Mesendoderm (in vitro differentiated cells): Measurements from ENCODE around the gene SPC24.
"Not testable (repeated sequence)": the region's sequence is repeated elsewhere in the genome, so short reads cannot be mapped to it uniquely, and the experiment has no call there.

ENCODE experiments used
- DNase-seq: peaks from one replicate; pipeline ENCODE4 v3.0.0; 2013
- H2AK5ac ChIP-seq: 2 replicates; pipeline ENCODE4 v1.6.1; 2013; ENCODE audit warnings: low read length, inconsistent platforms
- H2BK120ac ChIP-seq: 2 replicates; pipeline ENCODE4 v1.6.1; 2013; ENCODE audit warnings: low read depth, mild to moderate bottlenecking, low read length, moderate library complexity, mixed read lengths
- H2BK15ac ChIP-seq: replicated peaks from 2 replicates; pipeline ENCODE4 v1.6.1; 2013; ENCODE audit warnings: low read depth, mild to moderate bottlenecking, moderate library complexity
- H2BK5ac ChIP-seq: 2 replicates; pipeline ENCODE4 v1.6.1; 2013; ENCODE audit warnings: low read length, inconsistent platforms
- H3K18ac ChIP-seq: 2 replicates; pipeline ENCODE4 v1.6.1; 2013; ENCODE audit warnings: mild to moderate bottlenecking, low read length, mixed read lengths
- H3K23ac ChIP-seq: one replicate; pipeline ENCODE4 v1.6.1; 2013; ENCODE audit warnings: low read length
- H3K27ac ChIP-seq: 2 replicates; pipeline ENCODE4 v1.5.1; 2013; ENCODE audit warnings: low read depth, mild to moderate bottlenecking, inconsistent platforms, low read length, moderate library complexity
- H3K27me3 ChIP-seq: 2 replicates; pipeline ENCODE4 v1.6.1; 2013; ENCODE audit warnings: low read length, control low read depth, mild to moderate bottlenecking, inconsistent platforms; ENCODE audit not compliant: insufficient read depth, poor library complexity
- H3K36me3 ChIP-seq: 2 replicates; pipeline ENCODE4 v1.6.1; 2013; ENCODE audit warnings: low read length, inconsistent platforms; ENCODE audit not compliant: control insufficient read depth, insufficient read depth
- H3K4ac ChIP-seq: one replicate; pipeline ENCODE4 v1.6.1; 2013; ENCODE audit warnings: low read depth, mild to moderate bottlenecking, low read length, moderate library complexity
- H3K4me1 ChIP-seq: 2 replicates; pipeline ENCODE4 v1.6.1; 2013; ENCODE audit warnings: low read depth, low read length, inconsistent platforms; ENCODE audit not compliant: control insufficient read depth
- H3K4me2 ChIP-seq: 2 replicates; pipeline ENCODE4 v1.6.1; 2013; ENCODE audit warnings: low read length
- H3K4me3 ChIP-seq: 2 replicates; pipeline ENCODE4 v1.5.1; 2013; ENCODE audit warnings: mild to moderate bottlenecking, low read length
- H3K56ac ChIP-seq: one replicate; pipeline ENCODE4 v1.6.1; 2013; ENCODE audit warnings: low read length
- H3K79me1 ChIP-seq: 2 replicates; pipeline ENCODE4 v1.6.1; 2013; ENCODE audit warnings: low read length, inconsistent platforms
- H3K79me2 ChIP-seq: 2 replicates; pipeline ENCODE4 v1.6.1; 2013; ENCODE audit warnings: mild to moderate bottlenecking, low read length; ENCODE audit not compliant: control insufficient read depth, insufficient read depth
- H3K9ac ChIP-seq: 2 replicates; pipeline ENCODE4 v1.6.1; 2013; ENCODE audit warnings: low read length, inconsistent platforms
- H4K5ac ChIP-seq: one replicate; pipeline ENCODE4 v1.6.1; 2013; ENCODE audit warnings: low read length
- H4K8ac ChIP-seq: one replicate; pipeline ENCODE4 v1.6.1; 2013; ENCODE audit warnings: low read depth, mild to moderate bottlenecking, control low read depth, low read length, moderate library complexity
- WGBS: extraction: QIAGEN DNeasy Blood & Tissue Kit; methylation state at CpG from one replicate; pipeline ENCODE4 v1.1.7; 2013; ENCODE audit warnings: low lambda C conversion rate, missing lambda C conversion rate; ENCODE audit not compliant: insufficient coverage; ENCODE audit errors: extremely low coverage; 5-methylcytosine and 5-hydroxymethylcytosine counted together

The SPC24 gene

GRCh38 chr19:11141937-11142527, 13.6 kb downstream of the SPC24 start:
- Histone ChIP-seq H3K4me1 (peaks cover 10% of the 10 kb centered on the region), H3K23ac (no peak overlapping the region), H3K9ac (peak overlapping the region; percentile 45), H2BK120ac (no peak overlapping the region), H2BK15ac (no peak overlapping the region), H3K36me3 (peaks cover 7% of the 10 kb centered on the region), H3K4me2 (peak overlapping the region; percentile 18), H2BK5ac (no peak overlapping the region), H3K79me2 (no peaks in the 10 kb centered on the region), H3K27me3 (no peaks in the 10 kb centered on the region), H3K4me3 (no peak overlapping the region), H3K4ac (no peak overlapping the region), H2AK5ac (no peak overlapping the region), H3K56ac (peak overlapping the region; percentile 58), H3K27ac (peak overlapping the region; percentile 76), H4K8ac (no peak overlapping the region), H3K79me1 (no peaks in the 10 kb centered on the region), H3K18ac (peak overlapping the region; percentile 7), H4K5ac (no peak overlapping the region)
- DNase-seq = peak; percentile 55
- no CpG with 5 or more reads among the region's 9 CpGs for WGBS

GRCh38 chr19:11140896-11141295, 14.7 kb downstream of the SPC24 start:
- Histone ChIP-seq H3K56ac (no peak overlapping the region), H2AK5ac (no peak overlapping the region), H3K4me2 (no peak overlapping the region), H2BK5ac (no peak overlapping the region), H3K27ac (no peak overlapping the region), H3K9ac (no peak overlapping the region), H4K5ac (no peak overlapping the region), H3K36me3 (peaks cover 5% of the 10 kb centered on the region), H3K23ac (no peak overlapping the region), H2BK15ac (no peak overlapping the region), H3K4me1 (peaks cover 10% of the 10 kb centered on the region), H3K18ac (no peak overlapping the region), H3K27me3 (no peaks in the 10 kb centered on the region), H2BK120ac (no peak overlapping the region), H3K4me3 (no peak overlapping the region), H3K79me2 (no peaks in the 10 kb centered on the region), H4K8ac (no peak overlapping the region), H3K79me1 (no peaks in the 10 kb centered on the region), H3K4ac (no peak overlapping the region)
- DNase-seq = no peak
- no CpG with 5 or more reads among the region's 9 CpGs for WGBS

- H3K23ac ChIP-seq, H3K27ac ChIP-seq: not testable (repeated sequence)
Observed at GRCh38 chr19:11140023-11140538, 15.5 kb downstream of the SPC24 start.

GRCh38 chr19:11138601-11139300, 16.8 kb downstream of the SPC24 start:
- H3K27ac ChIP-seq = peak overlapping the region; percentile 81
- no peaks in the 10 kb centered on the region for H3K79me2 ChIP-seq
- no peaks in the 10 kb centered on the region for H3K27me3 ChIP-seq
- H2BK15ac ChIP-seq = no peak overlapping the region
- no peak overlapping the region for H2BK120ac ChIP-seq
- H3K56ac ChIP-seq = peak overlapping the region; percentile 79
- H2AK5ac ChIP-seq = no peak overlapping the region
- H4K8ac ChIP-seq = no peak overlapping the region
- peak overlapping the region; percentile 1 for H3K4me2 ChIP-seq
- H3K4me1 ChIP-seq = peaks cover 10% of the 10 kb centered on the region
- H3K18ac ChIP-seq = peak overlapping the region; percentile 20
- peak; percentile 90 for DNase-seq
- H3K4ac ChIP-seq = no peak overlapping the region
- H3K9ac ChIP-seq = peak overlapping the region; percentile 21
- H2BK5ac ChIP-seq = peak overlapping the region; percentile 11
- no peaks in the 10 kb centered on the region for H3K36me3 ChIP-seq
- no peak overlapping the region for H3K4me3 ChIP-seq
- no peaks in the 10 kb centered on the region for H3K79me1 ChIP-seq
- no CpG with 5 or more reads among the region's 13 CpGs for WGBS
- H4K5ac ChIP-seq = no peak overlapping the region
- H3K23ac ChIP-seq = no peak overlapping the region

More at GRCh38 chr19:11140023-11140538, 15.5 kb downstream of the SPC24 start:
- H3K36me3 ChIP-seq, H3K18ac ChIP-seq, H3K4ac ChIP-seq, H2AK5ac ChIP-seq, H2BK5ac ChIP-seq, H3K56ac ChIP-seq, H3K4me3 ChIP-seq, H2BK120ac ChIP-seq, H3K9ac ChIP-seq, DNase-seq, H3K4me2 ChIP-seq, H4K8ac ChIP-seq, H2BK15ac ChIP-seq, H3K27me3 ChIP-seq, H4K5ac ChIP-seq, H3K79me1 ChIP-seq, H3K79me2 ChIP-seq: not testable (repeated sequence)
- WGBS = no CpG with 5 or more reads among the region's 10 CpGs
- H3K4me1 ChIP-seq = peaks cover 10% of the 10 kb centered on the region

GRCh38 chr19:11137542-11138384, 17.8 kb downstream of the SPC24 start:
- Histone ChIP-seq H2BK120ac (no peak overlapping the region), H3K27me3 (no peaks in the 10 kb centered on the region), H3K79me1 (no peaks in the 10 kb centered on the region), H3K36me3 (peaks cover 2% of the 10 kb centered on the region), H3K4me3 (no peak overlapping the region), H3K23ac (no peak overlapping the region), H3K4me1 (peaks cover 7% of the 10 kb centered on the region), H4K8ac (no peak overlapping the region), H4K5ac (no peak overlapping the region), H3K18ac (peak overlapping the region; percentile 69), H3K9ac (peak overlapping the region; percentile 73), H3K56ac (peak overlapping the region; percentile 88), H3K79me2 (no peaks in the 10 kb centered on the region), H2BK15ac (no peak overlapping the region), H3K4me2 (peak overlapping the region; percentile 60), H3K27ac (peak overlapping the region; percentile 74), H3K4ac (peak overlapping the region; percentile 5), H2AK5ac (no peak overlapping the region), H2BK5ac (no peak overlapping the region)
- WGBS = no CpG with 5 or more reads among the region's 28 CpGs
- DNase-seq = peak; percentile 95
